ENCODE measurements around the gene GRB10.
A peak's percentile ranks its signal among the peaks of the same experiment; 100 is the strongest.

- TF ChIP-seq EZH2phosphoT487 (IDR thresholded peaks at IDR 0.05; ENCODE audit: low read depth) (no peak), CTCF (IDR thresholded peaks at IDR 0.05; ENCODE audit: low read depth, low read length) (peak; percentile 44)
These were observed 117.1 kb downstream of the GRB10 start for GRCh38 chr7:50665403-50666123.
